Thoracic aorta (tissue), 2 donors: ENCODE results near the gene SEZ6. TPM values are rescaled to one million over a fixed set of nuclear protein-coding genes. Genes with fewer than 3 reads are reported as not detected.

Experiments used
- ATAC-seq: fragments of 150-250 bp; one replicate; pipeline ENCODE4 v1.8.0; 2017; ENCODE audit warnings: low read depth; ENCODE audit not compliant: insufficient number of reproducible peaks, low FRiP score
- DNase-seq: peaks from one replicate; pipeline ENCODE4 v3.0.0-alpha.2; 2020; ENCODE audit warnings: low spot score
- H3K27ac ChIP-seq, 2 donors: fragments of 200-600 bp; sonication (generic); 1 replicate in 1 of 2; 2 replicates in 1 of 2; pipeline ENCODE4 v1.5.1; 2016; ENCODE audit warnings: mild to moderate bottlenecking in 2 of 2, moderate library complexity in 2 of 2
- H3K27me3 ChIP-seq: fragments of 200-600 bp; sonication (generic); replicated peaks from 2 replicates; pipeline ENCODE4 v1.6.0; 2016; ENCODE audit warnings: mild to moderate bottlenecking; ENCODE audit not compliant: insufficient read depth
- H3K36me3 ChIP-seq: fragments of 200-600 bp; sonication (generic); one replicate; pipeline ENCODE4 v1.5.1; 2016
- H3K4me1 ChIP-seq, 2 donors: fragments of 200-600 bp; sonication (generic); 1 replicate in 1 of 2; 2 replicates in 1 of 2; pipeline versions ENCODE4 v1.5.1 to v1.6.0; 2016; ENCODE audit warnings: low read depth in 2 of 2, mild to moderate bottlenecking in 1 of 2; ENCODE audit not compliant: control insufficient read depth in 1 of 2
- H3K4me3 ChIP-seq: fragments of 200-600 bp; sonication (generic); 2 replicates; pipeline ENCODE4 v1.5.1; 2016; ENCODE audit warnings: mild to moderate bottlenecking
- H3K9me3 ChIP-seq: fragments of 200-600 bp; sonication (generic); 2 replicates; pipeline ENCODE4 v1.5.1; 2016
- total RNA-seq, 2 donors: library from RNA; depleted of rRNA; stranded (reverse); fragments of >200 nt; gene quantifications; one replicate each; pipeline versions ENCODE4 v1.1.0 to v1.2.3, GENCODE V29; 2016
- TF ChIP-seq, protein P1 (sequence below): fragments of 200-600 bp; sonication (generic); IDR thresholded peaks from one replicate; pipeline ENCODE4 v1.5.1; 2019; ENCODE audit warnings: antibody characterized with exemption

SEZ6 gene
- total RNA-seq, 2 donors from 2014 or later = not detected

DNA sequence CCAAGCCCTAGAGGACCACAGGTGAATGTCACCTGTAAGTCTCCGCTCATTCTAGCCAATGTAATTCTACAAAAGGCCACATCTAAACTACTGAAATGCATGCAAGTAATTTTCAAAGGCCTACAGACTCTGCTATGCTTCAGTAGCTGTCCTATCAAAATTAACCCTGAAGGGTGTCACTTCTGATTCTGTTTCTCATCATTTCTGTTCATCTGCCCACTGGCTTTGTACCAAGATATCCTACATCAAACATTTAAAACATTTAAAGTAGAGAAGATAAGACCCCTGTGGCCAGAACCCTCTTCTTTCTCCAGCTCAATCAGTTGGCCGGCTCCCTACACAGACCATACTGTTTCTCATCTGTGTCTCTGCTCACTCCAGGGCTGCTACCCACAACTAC is 76.0 kb downstream of the SEZ6 start:
- ATAC-seq = no peak
- H3K9me3 ChIP-seq = no peaks in the 10 kb centered on the region
- no peak overlapping the region for H3K27ac ChIP-seq
- no peak for DNase-seq
- TF ChIP-seq, protein P1, sequence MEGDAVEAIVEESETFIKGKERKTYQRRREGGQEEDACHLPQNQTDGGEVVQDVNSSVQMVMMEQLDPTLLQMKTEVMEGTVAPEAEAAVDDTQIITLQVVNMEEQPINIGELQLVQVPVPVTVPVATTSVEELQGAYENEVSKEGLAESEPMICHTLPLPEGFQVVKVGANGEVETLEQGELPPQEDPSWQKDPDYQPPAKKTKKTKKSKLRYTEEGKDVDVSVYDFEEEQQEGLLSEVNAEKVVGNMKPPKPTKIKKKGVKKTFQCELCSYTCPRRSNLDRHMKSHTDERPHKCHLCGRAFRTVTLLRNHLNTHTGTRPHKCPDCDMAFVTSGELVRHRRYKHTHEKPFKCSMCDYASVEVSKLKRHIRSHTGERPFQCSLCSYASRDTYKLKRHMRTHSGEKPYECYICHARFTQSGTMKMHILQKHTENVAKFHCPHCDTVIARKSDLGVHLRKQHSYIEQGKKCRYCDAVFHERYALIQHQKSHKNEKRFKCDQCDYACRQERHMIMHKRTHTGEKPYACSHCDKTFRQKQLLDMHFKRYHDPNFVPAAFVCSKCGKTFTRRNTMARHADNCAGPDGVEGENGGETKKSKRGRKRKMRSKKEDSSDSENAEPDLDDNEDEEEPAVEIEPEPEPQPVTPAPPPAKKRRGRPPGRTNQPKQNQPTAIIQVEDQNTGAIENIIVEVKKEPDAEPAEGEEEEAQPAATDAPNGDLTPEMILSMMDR = no peak
- H3K36me3 ChIP-seq = peaks cover 3% of the 10 kb centered on the region
- peaks cover 0 to 11% of the 10 kb centered on the region in 2 donors for H3K4me1 ChIP-seq
- H3K4me3 ChIP-seq = no peak overlapping the region
- H3K27me3 ChIP-seq = no peaks in the 10 kb centered on the region

DNA sequence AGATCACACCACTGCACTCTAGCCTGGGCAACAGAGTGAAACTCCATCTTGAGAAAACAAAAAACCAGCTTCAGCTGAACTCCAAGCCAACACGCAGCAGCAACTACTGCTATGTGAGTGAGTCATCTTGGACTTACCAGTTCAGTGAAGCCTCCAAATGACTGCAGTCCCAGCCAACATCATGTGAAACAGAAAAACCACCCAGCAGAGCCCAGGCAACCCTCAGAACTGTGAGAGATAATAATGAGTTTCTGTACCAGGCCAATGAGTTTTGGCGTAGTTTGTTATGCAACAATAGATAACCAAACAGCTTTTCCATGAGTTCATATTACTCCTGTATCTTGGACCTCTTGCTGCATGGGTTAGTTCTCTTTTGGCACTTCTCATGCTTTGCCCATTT is 77.8 kb downstream of the SEZ6 start:
- DNase-seq (no peak), ATAC-seq (no peak)
- H3K4me1 ChIP-seq = peaks cover 0 to 11% of the 10 kb centered on the region in 2 donors
- no peak overlapping the region for H3K27ac ChIP-seq
- TF ChIP-seq, protein P1 = no peak
- H3K27me3 ChIP-seq = no peaks in the 10 kb centered on the region
- H3K4me3 ChIP-seq = no peak overlapping the region
- no peaks in the 10 kb centered on the region for H3K9me3 ChIP-seq
- H3K36me3 ChIP-seq = peaks cover 10% of the 10 kb centered on the region

DNA sequence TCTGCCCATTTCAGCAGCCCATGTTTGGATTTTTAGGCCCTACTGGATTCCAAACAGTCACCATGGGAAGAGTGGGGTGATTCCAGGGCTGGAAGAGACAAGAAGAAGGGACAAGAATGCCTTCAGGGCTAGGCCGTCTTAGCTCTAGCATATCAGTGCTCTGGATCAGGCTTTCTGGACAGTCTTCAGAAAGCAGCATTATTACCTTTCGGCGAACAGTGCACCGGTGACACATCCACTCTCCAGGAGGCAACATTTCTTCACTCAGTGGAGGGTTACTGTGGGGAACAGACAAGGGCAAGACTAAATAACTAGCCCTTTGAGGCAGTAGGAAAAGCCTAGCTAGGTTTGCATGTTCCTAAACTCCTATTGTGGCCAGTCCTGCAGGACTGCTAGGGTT is 79.0 kb downstream of the SEZ6 start:
- H3K27ac ChIP-seq = peak overlapping the region in 1 of 2 donors; percentile 26
- TF ChIP-seq, protein P1 = no peak
- H3K4me1 ChIP-seq = peaks cover 0 to 11% of the 10 kb centered on the region in 2 donors
- peaks cover 10% of the 10 kb centered on the region for H3K36me3 ChIP-seq
- no peaks in the 10 kb centered on the region for H3K27me3 ChIP-seq
- no peak overlapping the region for H3K4me3 ChIP-seq
- ATAC-seq (no peak), DNase-seq (no peak)
- no peaks in the 10 kb centered on the region for H3K9me3 ChIP-seq

DNA sequence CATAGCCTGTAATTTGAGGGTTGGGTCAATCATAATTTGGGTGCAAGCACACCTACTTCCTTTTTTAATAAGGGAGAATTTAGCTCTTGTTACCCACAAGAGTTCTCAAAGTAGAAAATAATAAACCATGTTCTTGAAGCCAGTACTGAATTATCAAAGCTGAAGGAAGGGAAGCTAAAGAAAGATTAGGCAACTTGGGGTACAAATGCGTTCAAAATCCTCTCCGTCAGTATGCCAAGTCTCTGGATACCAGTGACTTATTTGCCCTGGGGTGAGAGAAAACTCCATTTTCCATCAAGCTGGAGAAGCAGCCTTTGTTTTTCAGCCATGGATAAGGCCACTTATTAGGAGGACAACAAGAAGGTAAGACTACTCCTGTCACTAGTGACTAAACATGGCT is 79.5 kb downstream of the SEZ6 start:
- Histone ChIP-seq H3K27ac (peak overlapping the region in 1 of 2 donors; percentile 26), H3K4me3 (no peak overlapping the region), H3K4me1 (peaks cover 0 to 11% of the 10 kb centered on the region in 2 donors), H3K9me3 (no peaks in the 10 kb centered on the region), H3K27me3 (no peaks in the 10 kb centered on the region), H3K36me3 (peaks cover 13% of the 10 kb centered on the region)
- TF ChIP-seq, protein P1 = no peak
- no peak for DNase-seq
- no peak for ATAC-seq

DNA sequence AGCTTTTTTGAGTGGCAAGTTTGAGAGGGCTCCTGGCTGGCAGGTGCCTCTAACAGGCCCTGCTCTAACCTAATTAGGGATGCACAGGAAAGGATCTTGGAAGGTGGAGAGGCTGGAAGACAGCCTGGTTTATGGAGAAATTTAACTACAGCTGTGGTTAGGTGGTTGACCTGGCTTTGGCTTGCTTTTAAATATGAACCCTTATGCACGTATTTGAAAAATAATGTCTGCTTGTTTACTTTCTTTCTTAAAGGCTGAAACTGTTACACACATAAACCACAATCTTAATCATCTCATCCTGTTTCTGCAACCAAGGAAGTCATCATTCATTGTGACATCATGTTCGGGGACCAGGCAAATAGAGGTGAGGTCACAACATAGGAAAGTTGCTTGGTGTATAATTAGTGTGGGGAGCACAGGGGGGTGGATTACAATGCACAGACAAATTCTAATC is 79.9 kb downstream of the SEZ6 start:
- Histone ChIP-seq H3K36me3 (peaks cover 17% of the 10 kb centered on the region), H3K27me3 (no peaks in the 10 kb centered on the region), H3K4me3 (no peak overlapping the region), H3K4me1 (peaks cover 0 to 11% of the 10 kb centered on the region in 2 donors), H3K9me3 (no peaks in the 10 kb centered on the region), H3K27ac (no peak overlapping the region)
- no peak for DNase-seq
- TF ChIP-seq, protein P1 = no peak
- ATAC-seq = no peak
